Stimulated activated CD4-positive, alpha-beta T cell treated with anti-CD3 and anti-CD28 coated beads, Interleukin-2, amount 100 ng/mL, for 4 hours (primary cell): ENCODE measurements around the gene DNAAF3.
"Not testable (repeated sequence)": the region's sequence is repeated elsewhere in the genome, so short reads cannot be mapped to it uniquely, and the experiment has no call there.

Experiments used
- DNase-seq: peaks from one replicate; pipeline ENCODE4 v3.0.0-alpha.2; 2020; ENCODE audit warnings: low read depth

DNAAF3 gene

GRCh38 chr19:55175117-55175867 lies 8.9 kb upstream of the DNAAF3 start:
- no peak for DNase-seq

DNA sequence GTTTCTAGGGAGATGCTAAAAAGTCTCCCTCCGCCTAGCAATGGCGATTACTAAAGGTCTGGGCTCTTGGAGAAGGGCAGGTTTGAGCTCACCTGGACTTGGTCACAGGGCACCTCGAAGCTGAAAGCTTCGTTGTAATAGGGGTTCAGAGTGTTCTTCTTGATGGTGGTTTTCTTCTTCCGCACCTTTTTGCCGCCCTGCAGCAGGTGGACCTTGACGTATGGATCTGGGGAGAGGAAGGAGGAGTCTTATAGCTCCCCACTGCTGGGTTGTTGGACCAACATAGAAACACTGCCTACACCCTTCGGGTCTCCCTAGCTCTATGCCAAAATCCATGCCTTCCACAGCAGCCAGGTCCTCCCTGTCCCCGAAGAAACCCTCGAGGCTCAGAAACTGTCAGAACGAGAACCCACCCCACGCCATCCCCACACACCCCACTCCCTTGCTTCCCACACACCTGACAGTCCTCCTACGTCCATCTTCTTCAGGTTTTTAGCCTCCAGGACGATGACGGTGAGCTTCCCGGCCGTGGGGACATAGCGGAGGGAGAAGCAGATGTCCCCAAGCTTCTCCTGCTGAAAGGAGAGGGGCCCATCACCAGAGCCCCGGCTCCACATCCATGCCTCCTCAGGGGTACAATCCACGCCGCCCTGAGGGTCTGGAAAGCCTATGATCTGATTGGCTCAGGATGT lies 8.2 kb upstream of the DNAAF3 start:
- DNase-seq: no peak

GRCh38 chr19:55173714-55174409 lies 7.4 kb upstream of the DNAAF3 start:
- no peak for DNase-seq

- DNase-seq: no peak
Measured at GRCh38 chr19:55173186-55173713, 6.8 kb upstream of the DNAAF3 start.

DNA sequence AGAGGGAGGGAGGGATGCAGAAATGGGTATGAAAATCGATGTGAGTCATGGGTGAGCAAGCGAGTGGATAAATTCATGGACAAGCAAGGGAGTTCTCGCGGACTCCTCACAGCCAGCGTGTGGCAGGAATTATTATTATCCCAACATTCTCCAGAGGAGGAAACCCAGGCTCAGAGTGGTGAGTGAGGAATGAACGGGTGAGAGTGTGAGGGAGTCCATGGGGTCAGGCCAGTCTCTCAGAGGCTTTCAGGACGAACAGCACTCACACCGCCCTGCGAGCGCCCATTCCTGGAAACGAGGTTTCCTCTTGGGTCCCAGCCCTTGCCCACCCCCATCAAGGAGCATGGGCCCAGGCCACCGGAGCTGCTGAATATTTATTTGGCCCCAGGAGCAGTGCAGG lies 6.3 kb upstream of the DNAAF3 start:
- DNase-seq: no peak

DNA sequence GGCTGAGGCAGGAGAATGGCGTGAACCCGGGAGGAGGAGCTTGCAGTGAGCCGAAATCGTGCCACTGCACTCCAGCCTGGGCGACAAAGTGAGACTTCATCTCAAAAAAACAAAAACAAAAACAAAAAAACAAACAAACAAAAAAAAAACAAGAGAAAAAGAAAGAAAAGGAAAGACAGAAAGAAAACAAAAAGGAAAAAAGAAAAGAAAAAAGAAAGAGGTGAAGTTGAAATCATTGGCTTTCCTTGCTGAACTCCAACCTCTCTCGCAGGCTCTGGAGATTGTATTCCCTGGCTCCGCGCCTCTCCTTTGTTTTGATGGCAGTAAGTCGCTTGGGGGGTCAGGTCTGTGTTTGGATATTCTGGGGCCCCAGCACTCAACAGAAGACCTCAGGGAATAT lies 5.9 kb upstream of the DNAAF3 start:
- not testable (repeated sequence) for DNase-seq

GRCh38 chr19:55171440-55171839 lies 5.0 kb upstream of the DNAAF3 start:
- no peak for DNase-seq

DNA sequence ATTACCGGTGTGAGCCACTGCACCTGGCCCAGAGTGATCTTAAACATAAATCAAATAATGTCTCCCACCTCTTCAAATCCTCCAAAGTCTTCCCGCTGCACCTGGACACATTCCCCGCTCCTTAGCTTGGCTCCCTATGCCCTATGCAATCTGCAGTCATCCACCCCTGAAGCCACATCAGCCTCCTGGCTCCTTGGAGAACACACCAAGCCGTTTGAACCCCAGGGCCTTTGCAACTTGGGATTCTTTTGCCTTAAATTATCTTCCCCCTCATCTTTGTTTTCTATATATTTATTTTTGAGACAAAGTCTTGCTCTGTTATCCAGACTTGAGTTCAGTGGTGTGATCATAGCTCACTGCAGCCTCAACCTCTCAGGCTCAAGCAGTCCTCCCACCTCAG lies 2.7 kb upstream of the DNAAF3 start:
- DNase-seq: no peak

- peak; percentile 24 for DNase-seq
Measured at GRCh38 chr19:55165952-55166529, 372 bp downstream of the DNAAF3 start.

DNA sequence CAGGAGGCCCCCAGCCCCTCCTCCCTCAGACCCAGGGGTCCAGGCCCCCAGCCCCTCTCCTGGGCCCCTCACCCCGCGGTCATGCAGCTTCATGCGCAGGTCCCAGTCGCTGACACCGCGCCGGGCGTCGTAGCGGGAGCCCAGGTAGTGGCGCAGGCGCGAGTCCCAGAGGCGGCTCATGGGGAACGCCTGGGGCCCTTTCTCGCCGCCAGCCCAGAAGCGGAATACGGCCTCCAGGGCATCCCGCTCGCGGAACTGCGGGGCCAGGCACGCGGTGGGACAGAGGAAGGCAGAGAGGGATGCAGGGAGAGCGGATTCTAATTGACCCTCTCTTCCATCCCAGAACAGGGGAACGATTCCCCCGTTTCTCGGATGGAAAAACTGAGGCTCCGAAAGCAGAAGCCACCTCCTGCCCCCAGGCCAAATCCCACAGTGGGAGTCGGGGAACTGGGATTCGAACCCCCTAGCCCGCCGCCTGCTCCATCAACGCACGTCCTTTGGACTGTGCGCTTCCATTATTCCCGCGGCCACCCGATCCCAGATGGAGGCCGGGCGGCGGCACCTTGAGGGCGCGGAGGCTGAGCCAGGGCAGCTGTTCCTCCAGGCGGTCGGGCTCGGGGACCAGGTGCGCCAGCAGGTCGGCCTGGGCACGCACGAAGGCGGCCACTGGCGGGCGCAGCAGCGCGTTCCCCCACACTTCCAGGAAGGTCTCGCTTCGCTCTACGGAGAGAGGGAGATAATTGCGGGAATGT lies 4.7 kb downstream of the DNAAF3 start:
- no peak for DNase-seq

GRCh38 chr19:55160986-55161365 lies 5.4 kb downstream of the DNAAF3 start:
- DNase-seq: no peak

DNA sequence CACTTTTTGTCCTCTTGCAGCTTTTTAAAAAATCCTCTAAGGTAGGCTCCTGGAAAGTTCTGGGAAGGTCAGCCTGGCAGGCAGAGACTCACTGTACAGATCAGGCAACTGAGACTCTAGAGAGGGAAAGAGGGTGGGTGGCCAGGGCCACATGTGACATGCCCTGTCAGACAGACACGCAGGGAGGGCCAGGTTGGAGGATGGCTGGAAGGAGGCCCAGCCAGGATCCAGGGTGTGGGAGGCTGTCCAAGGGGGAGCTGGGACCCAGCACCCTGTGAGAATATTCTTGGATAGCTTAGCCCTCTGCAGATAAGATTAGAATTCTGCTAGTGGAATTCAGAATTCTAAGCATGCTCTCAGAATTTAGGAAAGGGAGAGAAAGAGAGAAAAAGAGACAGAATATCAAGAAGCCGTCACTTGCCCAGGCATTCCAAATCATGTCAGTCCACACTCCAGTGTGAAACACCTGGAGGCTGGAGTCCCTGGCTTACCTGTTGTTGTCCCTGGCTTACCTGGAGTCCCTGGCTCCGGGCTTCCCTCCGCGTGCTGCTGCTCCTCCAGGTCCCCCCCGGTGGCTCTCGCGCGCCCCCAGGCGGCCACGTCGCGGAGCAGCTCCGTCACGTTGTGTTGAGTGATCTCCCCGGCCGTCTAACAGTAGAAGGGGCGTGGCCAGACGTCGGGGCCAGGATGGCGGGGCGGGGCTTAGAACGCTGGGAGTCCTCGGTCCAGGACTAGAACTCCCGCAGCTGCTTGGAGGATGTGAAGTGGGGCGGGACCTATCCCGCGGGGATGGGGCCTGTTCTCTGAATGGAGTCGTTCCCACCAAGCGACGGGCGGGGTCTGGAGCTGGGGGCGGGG lies 6.1 kb downstream of the DNAAF3 start:
- DNase-seq: peak; percentile 81

DNA sequence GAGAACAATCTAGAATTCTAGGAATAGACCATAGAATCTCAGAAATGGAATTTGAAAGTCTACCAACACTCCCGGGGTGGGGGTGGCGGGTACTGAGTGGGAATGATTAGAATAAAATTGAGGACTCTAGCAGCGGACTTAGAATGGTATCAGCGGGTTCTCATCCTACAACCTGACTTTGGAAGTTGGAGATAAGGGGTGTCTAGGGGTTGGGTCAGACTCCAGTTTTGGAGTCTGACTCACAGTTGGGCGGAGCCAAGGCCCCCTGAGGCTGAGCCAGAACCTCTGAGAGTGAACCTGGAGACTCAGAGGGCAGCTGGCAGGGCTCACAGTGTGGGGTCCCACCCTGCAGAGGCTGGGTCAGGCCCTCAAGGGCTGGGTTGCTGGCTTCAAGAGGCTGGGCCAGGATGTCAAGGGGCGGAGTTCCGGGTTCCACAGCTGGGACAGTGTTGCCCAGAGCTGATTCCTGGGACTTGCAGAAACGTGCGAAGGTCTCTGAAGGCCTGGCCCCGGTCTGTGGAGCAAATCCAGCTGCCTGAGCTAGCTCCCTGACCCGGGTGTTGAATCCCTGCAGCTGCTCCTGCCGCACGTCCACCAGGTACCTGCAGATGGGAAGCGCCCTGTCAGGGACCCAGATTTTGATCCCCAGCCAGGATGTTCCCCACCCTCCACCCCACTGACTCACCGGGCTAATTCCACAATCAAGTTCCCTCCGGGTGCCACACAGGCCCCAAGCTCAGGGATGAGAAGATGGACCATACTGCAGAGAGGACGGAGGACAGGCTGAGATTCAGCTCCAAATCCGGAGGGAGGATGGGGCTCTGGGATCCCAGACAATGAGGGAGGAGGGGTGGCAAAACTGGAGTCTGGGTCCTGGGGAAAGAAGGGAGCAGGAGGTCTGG lies 7.3 kb downstream of the DNAAF3 start:
- no peak for DNase-seq

DNA sequence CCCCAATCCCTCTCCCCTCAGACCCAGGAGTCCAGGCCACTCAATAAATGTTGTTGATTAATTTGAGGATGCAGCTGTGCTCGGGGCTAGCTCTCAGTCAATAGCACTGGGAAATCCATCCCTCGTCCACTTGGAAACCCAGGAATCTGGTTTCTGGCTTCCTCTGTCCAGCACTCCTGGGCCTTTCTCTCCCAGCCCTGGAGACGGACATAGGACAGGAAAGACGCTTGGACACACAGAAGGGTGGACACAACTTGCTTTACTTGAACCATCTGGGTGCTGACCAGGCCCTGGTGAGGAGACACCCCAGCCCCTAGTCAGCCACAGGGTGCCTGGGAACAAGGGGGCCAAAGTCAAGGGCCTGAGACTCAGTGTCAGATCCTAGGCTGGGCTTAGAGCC lies 8.0 kb downstream of the DNAAF3 start:
- DNase-seq: no peak

DNA sequence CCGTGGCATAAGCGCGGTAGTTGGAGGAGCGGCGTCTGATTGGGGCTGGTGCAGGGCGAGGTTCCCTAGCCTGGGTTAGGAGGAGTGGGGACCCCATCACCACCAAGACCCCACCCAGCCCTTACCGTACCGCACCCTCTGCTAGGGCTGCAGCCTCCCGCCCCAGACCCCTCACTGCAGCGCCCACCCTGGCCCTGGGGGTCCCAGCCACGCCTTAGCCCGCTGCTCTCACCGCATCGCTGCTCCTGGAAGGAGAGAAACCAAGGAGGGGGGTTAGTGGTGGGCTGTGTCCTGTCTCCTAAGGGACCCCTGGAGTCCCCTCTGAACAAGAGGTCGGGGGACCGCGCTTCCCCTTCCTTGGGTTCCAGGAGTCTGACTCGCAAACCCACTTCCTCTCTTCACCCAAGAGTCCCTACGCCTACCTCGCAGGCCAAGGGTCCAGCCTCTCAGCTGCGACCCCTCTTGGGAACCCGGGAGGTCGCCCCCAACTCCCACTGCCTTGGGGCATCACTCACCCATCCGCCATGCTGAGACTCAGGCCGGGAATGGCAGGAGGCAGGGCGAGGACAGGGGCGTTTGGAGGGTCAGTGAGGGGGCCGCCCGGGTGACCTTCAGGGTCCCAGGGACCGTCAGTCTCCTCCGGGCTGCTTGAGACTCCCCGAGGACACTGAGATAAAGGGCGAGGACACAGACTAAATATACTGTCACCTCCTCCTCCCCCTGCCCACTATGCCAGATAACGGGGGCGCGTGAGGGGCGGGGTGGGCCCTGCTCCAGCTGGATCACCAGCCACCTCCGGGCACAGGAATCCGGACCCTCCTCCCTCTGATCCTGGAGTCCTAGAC lies 9.1 kb downstream of the DNAAF3 start, which contains the start of gene TNNI3:
Gene TNNI3, minus strand, starts transcription at position 669 of the 845 bp plus-strand sequence. Its CDS starts 143 bp downstream, at position 526.
- DNase-seq: no peak

GRCh38 chr19:55156202-55157063 lies 10.0 kb downstream of the DNAAF3 start:
- DNase-seq: no peak

- DNase-seq: not testable (repeated sequence)
Measured at GRCh38 chr19:55155784-55156183, 10.6 kb downstream of the DNAAF3 start.
